GM12878 (cell line): Measurements from ENCODE around the gene KIF11. TPM values are rescaled to one million over a fixed set of nuclear protein-coding genes. Genes with fewer than 3 reads are reported as not detected.

Experiments used
- ATAC-seq: fragments of 200-7000 bp; cut with Tn5 transposase; 3 replicates; pipeline ENCODE4 v1.9.1; 2020; ENCODE audit warnings: mild to moderate bottlenecking, moderate library complexity
- BruUV-seq: library from RNA; stranded (reverse); fragments of 400-500 nt; replicated peaks from 2 replicates; lab custom pipeline; 2021; lab: Mats Ljungman, UMichigan
- CTCF ChIA-PET: fragments of 300-600 bp; sonication (Branson Sonifier 250); formaldehyde crosslinking; extraction: SDS; loops from one replicate; lab custom pipeline; 2021; ENCODE audit warnings: inconsistent platforms; lab: Yijun Ruan, JAX
- POLR2A ChIA-PET: fragments of 350-600 bp; formaldehyde crosslinking; extraction: SDS; loops from one replicate; lab custom pipeline; 2021; ENCODE audit warnings: inconsistent platforms; lab: Charles Lee
- RAD21 ChIA-PET: fragments of 300-600 bp; sonication (Branson Sonifier 250); formaldehyde crosslinking; loops from one replicate; lab custom pipeline; 2023; ENCODE audit warnings: antibody characterized with exemption; ENCODE audit not compliant: unreplicated experiment; lab: Charles Lee
- SMC1A ChIA-PET: fragments of 300-600 bp; sonication (Branson Sonifier 250); formaldehyde crosslinking; loops from one replicate; lab custom pipeline; 2023; ENCODE audit not compliant: unreplicated experiment, uncharacterized antibody; lab: Charles Lee
- DNase-seq: peaks from one replicate; pipeline ENCODE4 v3.0.0-alpha.2; 2011; ENCODE audit warnings: low read depth, low spot score
- FAIRE-seq: peaks from 3 replicates; lab custom pipeline; 2011; peaks lifted over from hg19 to GRCh38; lab: Jason Lieb, UNC
- H2AFZ ChIP-seq: 2 replicates; pipeline ENCODE4 v1.6.0; 2011; ENCODE audit warnings: low read depth, low read length, control low read depth; ENCODE audit not compliant: control insufficient read depth
- H3K27ac ChIP-seq: 2 replicates; pipeline ENCODE4 v1.5.1; 2011; ENCODE audit warnings: control low read depth; ENCODE audit not compliant: control insufficient read depth, insufficient read depth
- H3K27me3 ChIP-seq, 2 experiments: replicated peaks in 1 of 2; 2 replicates each; pipeline versions ENCODE4 v1.6.0 to v1.6.1; 2011; ENCODE audit warnings: low read length in 1 of 2; ENCODE audit not compliant: control insufficient read depth in 2 of 2, insufficient read depth in 2 of 2
- H3K36me3 ChIP-seq, 2 experiments: 2 replicates each; pipeline ENCODE4 v1.5.1; 2011; ENCODE audit warnings: low read length in 1 of 2; ENCODE audit not compliant: control insufficient read depth in 2 of 2, insufficient read depth in 2 of 2
- H3K4me1 ChIP-seq: 2 replicates; pipeline ENCODE4 v1.6.1; 2011; ENCODE audit warnings: mild to moderate bottlenecking, low read length, moderate library complexity, mixed read lengths; ENCODE audit not compliant: control insufficient read depth, insufficient read depth
- H3K4me2 ChIP-seq: 2 replicates; pipeline ENCODE4 v1.6.0; 2011; ENCODE audit warnings: control low read depth; ENCODE audit not compliant: control insufficient read depth, insufficient read depth
- H3K4me3 ChIP-seq: fragments of 200-600 bp; sonication (generic); 2 replicates; pipeline ENCODE4 v1.5.1; 2016
- H3K79me2 ChIP-seq: 2 replicates; pipeline ENCODE4 v1.6.0; 2011; ENCODE audit warnings: low read length; ENCODE audit not compliant: control insufficient read depth, insufficient read depth
- H3K9ac ChIP-seq: 2 replicates; pipeline ENCODE4 v1.8.0; 2011; ENCODE audit warnings: low read length, control low read depth, mixed read lengths; ENCODE audit not compliant: control insufficient read depth, insufficient read depth
- H3K9me3 ChIP-seq: replicated peaks from 3 replicates; pipeline ENCODE4 v1.5.1; 2011; ENCODE audit warnings: mild to moderate bottlenecking, low read length; ENCODE audit not compliant: control insufficient read depth, insufficient read depth
- H4K20me1 ChIP-seq: 2 replicates; pipeline ENCODE4 v1.6.0; 2011; ENCODE audit not compliant: control insufficient read depth, insufficient read depth
- BCL11A ChIP-seq: IDR thresholded peaks from 2 replicates; pipeline ENCODE4 v1.6.1; 2011; ENCODE audit warnings: low read depth, low read length
- CREM ChIP-seq: IDR thresholded peaks from 2 replicates; pipeline ENCODE4 v1.6.1; 2014; ENCODE audit warnings: antibody characterized with exemption, low read depth
- CTCF ChIP-seq, 3 experiments: IDR thresholded peaks in 2 of 3; conservative IDR thresholded peaks in 1 of 3; 2 replicates each; pipeline ENCODE4 v1.5.1; 2011; ENCODE audit warnings: low read depth in 3 of 3, low read length in 3 of 3, mild to moderate bottlenecking in 3 of 3, control low read depth in 2 of 3, moderate library complexity in 2 of 3, inconsistent platforms in 1 of 3, mixed read lengths in 1 of 3; ENCODE audit not compliant: control insufficient read depth in 2 of 3, insufficient read depth in 1 of 3; ENCODE audit errors: extremely low read depth in 1 of 3
- E2F4 ChIP-seq: IDR thresholded peaks from 2 replicates; pipeline ENCODE4 v1.6.1; 2012; ENCODE audit warnings: low read depth, low read length, improper control_type of control experiment
- EED ChIP-seq: sonication (generic); IDR thresholded peaks from 2 replicates; pipeline ENCODE4 v1.6.1; 2016; ENCODE audit warnings: antibody characterized with exemption, low read depth
- FOXM1 ChIP-seq: IDR thresholded peaks from 2 replicates; pipeline ENCODE4 v1.6.1; 2012; ENCODE audit warnings: low read depth, mild to moderate bottlenecking, inconsistent platforms, low read length, moderate library complexity
- NFYA ChIP-seq: IDR thresholded peaks from 2 replicates; pipeline ENCODE4 v1.6.1; 2011; ENCODE audit warnings: low read depth, mild to moderate bottlenecking, low read length, improper control_type of control experiment, borderline replicate concordance
- NR2C2 ChIP-seq: IDR thresholded peaks from 2 replicates; pipeline ENCODE4 v1.6.1; 2011; ENCODE audit warnings: borderline replicate concordance, low read depth; ENCODE audit not compliant: control insufficient read depth, insufficient read length
- NRF1 ChIP-seq: conservative IDR thresholded peaks from 2 replicates; pipeline ENCODE4 v1.6.1; 2011; ENCODE audit warnings: mild to moderate bottlenecking, low read depth, low read length, improper control_type of control experiment
- POLR2A ChIP-seq: IDR thresholded peaks from 2 replicates; pipeline ENCODE4 v1.6.1; 2011; ENCODE audit warnings: low read depth, mild to moderate bottlenecking, low read length
- STAT1 ChIP-seq: fragments of 450-650 bp; conservative IDR thresholded peaks from 2 replicates; pipeline ENCODE4 v1.6.1; 2014; ENCODE audit warnings: antibody characterized with exemption, mild to moderate bottlenecking
- TBL1XR1 ChIP-seq: IDR thresholded peaks from 2 replicates; pipeline ENCODE4 v1.6.1; 2012; ENCODE audit warnings: low read depth, low read length, improper control_type of control experiment
- YBX1 ChIP-seq: fragments of 450-650 bp; IDR thresholded peaks from 2 replicates; pipeline ENCODE4 v1.6.1; 2016; ENCODE audit warnings: antibody characterized with exemption
- in situ Hi-C: fragments of 300-500 bp; cut with MboI; formaldehyde crosslinking; loops from 9 replicates; pipeline ENCODE4 v1.14.3; 2018; ENCODE audit warnings: mixed read lengths
- intact Hi-C: fragments of 100-400 bp; cut with micrococcal nuclease; formaldehyde crosslinking; loops from one replicate; pipeline ENCODE4 v1.14.2; 2022; ENCODE audit not compliant: unreplicated experiment
- polyA plus RNA-seq, 11 experiments: library from polyadenylated mRNA; depleted of rRNA in 4 of 11; unstranded in 6 of 11; stranded (reverse) in 5 of 11; fragments of >200 nt; fragmentation: Nextera tagmentation in 4 of 11; fragmentation: Illumina TruSeq in 1 of 11; extraction: Ambion mirVana in 4 of 11; extraction: Trizol in 1 of 11; gene quantifications; 1 replicate in 1 of 11; 2 replicates in 10 of 11; pipeline versions ENCODE4 v1.2.1 to v1.2.3, GENCODE V29; 2011 to 2016; ENCODE audit warnings: inconsistent platforms in 2 of 11, missing spikeins in 2 of 11, low read depth in 1 of 11
- total RNA-seq, 4 experiments: library from RNA; depleted of rRNA in 3 of 4; stranded (reverse); fragments of >200 nt in 3 of 4; fragmentation: Illumina TruSeq in 1 of 4; extraction: Trizol in 1 of 4; gene quantifications; 2 replicates each; pipeline versions ENCODE4 v1.2.1 to v1.2.3, GENCODE V29; 2013 to 2021

The KIF11 gene
- total and polyA plus RNA-seq, 10 of the 15 experiments (the other 5 are each of a cell fraction or from before 2014, with no cell fraction given) = 14.1 to 79.8 (median 41.9) TPM

GRCh38 chr10:92664322-92664721, 71.4 kb downstream of the KIF11 start:
- ATAC-seq (no peak), DNase-seq (no peak), FAIRE-seq (no peak)
- no TSS peak for BruUV-seq
- Histone ChIP-seq H3K79me2 (no peaks in the 10 kb centered on the region), H2AFZ (no peak overlapping the region), H4K20me1 (no peaks in the 10 kb centered on the region), H3K4me3 (no peak overlapping the region), H3K9me3 (peaks cover 3% of the 10 kb centered on the region; the same call in 2 of the 3 replicates), H3K27ac (no peak overlapping the region), H3K27me3 (no peaks in the 10 kb centered on the region), H3K4me2 (no peak overlapping the region), H3K36me3 (no peaks in the 10 kb centered on the region), H3K9ac (no peak overlapping the region), H3K4me1 (no peaks in the 10 kb centered on the region)
- ChIA-PET POLR2A (no interaction called here), CTCF (interaction anchor here (1.5 kb wide), 1 partner anchor 215 kb away, joined by 3 read pairs; no protein-coding TSS in a partner anchor), RAD21 (interaction anchor here (0.6 kb wide), 1 partner anchor 8 kb away, joined by 3 read pairs; no protein-coding TSS in a partner anchor), SMC1A (interaction anchor here (0.6 to 1.1 kb wide), 2 partner anchors 43 to 129 kb away, joined by 3 to 5 read pairs; no protein-coding TSS in a partner anchor)
- intact Hi-C loops = no loop called here
- in situ Hi-C loops = no loop called here
- TF ChIP-seq NRF1 (no peak), E2F4 (no peak), BCL11A (no peak), TBL1XR1 (no peak), CTCF (IDR thresholded peaks at IDR 0.05 in 2 of 3, conservative IDR thresholded peaks at IDR 0.05 in 1 of 3; ENCODE audit: control insufficient read depth in 2 of 3, extremely low read depth in 1 of 3, insufficient read depth in 1 of 3, low read depth in 3 of 3, low read length in 3 of 3) (no peak), EED (no peak), FOXM1 (no peak), YBX1 (no peak), STAT1 (no peak), CREM (no peak), NFYA (no peak), POLR2A (no peak), NR2C2 (no peak)
